Loucy (cell line): ENCODE data around the gene MSANTD4.

Source experiments
- H2AFZ ChIP-seq: fragments of 200-600 bp; sonication (generic); 2 replicates; pipeline ENCODE4 v1.6.0; 2016; ENCODE audit warnings: antibody characterized with exemption, mild to moderate bottlenecking, low read length, moderate library complexity
- H3F3A ChIP-seq: fragments of 200-600 bp; 2 replicates; pipeline ENCODE4 v1.6.0; 2016; ENCODE audit warnings: antibody characterized with exemption, low read depth, mild to moderate bottlenecking
- H3K27me3 ChIP-seq: fragments of 200-600 bp; sonication (generic); 2 replicates; pipeline ENCODE4 v1.6.1; 2014; ENCODE audit warnings: low read length, mild to moderate bottlenecking; ENCODE audit not compliant: insufficient read depth, poor library complexity, severe bottlenecking
- H3K36me3 ChIP-seq: fragments of 200-600 bp; sonication (generic); 2 replicates; pipeline ENCODE4 v1.6.1; 2016; ENCODE audit warnings: low read length; ENCODE audit not compliant: insufficient read depth
- H3K4me1 ChIP-seq: fragments of 200-600 bp; sonication (generic); 2 replicates; pipeline ENCODE4 v1.5.1; 2014; ENCODE audit warnings: low read length, mild to moderate bottlenecking; ENCODE audit not compliant: insufficient read depth, poor library complexity, severe bottlenecking
- H3K4me2 ChIP-seq: fragments of 200-600 bp; sonication (generic); 2 replicates; pipeline ENCODE4 v1.6.0; 2014; ENCODE audit warnings: antibody characterized with exemption, low read length, low read depth, mild to moderate bottlenecking; ENCODE audit not compliant: poor library complexity, severe bottlenecking
- H3K4me3 ChIP-seq: fragments of 200-600 bp; sonication (generic); 2 replicates; pipeline ENCODE4 v1.5.1; 2014; ENCODE audit warnings: low read length, mild to moderate bottlenecking, mixed read lengths; ENCODE audit not compliant: poor library complexity, severe bottlenecking
- H3K79me2 ChIP-seq: fragments of 200-600 bp; sonication (generic); 2 replicates; pipeline ENCODE4 v1.6.1; 2014; ENCODE audit warnings: low read length; ENCODE audit not compliant: insufficient read depth
- H3K9ac ChIP-seq: fragments of 200-600 bp; sonication (generic); 2 replicates; pipeline ENCODE4 v1.6.0; 2014; ENCODE audit warnings: mild to moderate bottlenecking, low read depth, low read length, moderate library complexity; ENCODE audit not compliant: poor library complexity, severe bottlenecking
- H3K9me2 ChIP-seq: fragments of 200-600 bp; sonication (generic); replicated peaks from 2 replicates; pipeline ENCODE4 v1.6.1; 2016; ENCODE audit warnings: low read depth, low read length, mixed read lengths
- H3K9me3 ChIP-seq: fragments of 200-600 bp; sonication (generic); 2 replicates; pipeline ENCODE4 v1.6.1; 2014; ENCODE audit warnings: mild to moderate bottlenecking, antibody characterized with exemption, low read length, low read depth; ENCODE audit not compliant: insufficient read depth
- H4K20me1 ChIP-seq: fragments of 200-600 bp; sonication (generic); 2 replicates; pipeline ENCODE4 v1.6.0; 2014; ENCODE audit warnings: antibody characterized with exemption, low read length, mild to moderate bottlenecking; ENCODE audit not compliant: insufficient read depth, poor library complexity, severe bottlenecking
- EZH2phosphoT487 ChIP-seq: fragments of 200-600 bp; IDR thresholded peaks from 2 replicates; pipeline ENCODE4 v1.6.1; 2018; ENCODE audit warnings: antibody characterized with exemption, mild to moderate bottlenecking, moderate library complexity, borderline replicate concordance
- TF ChIP-seq, protein P1 (sequence below): fragments of 200-600 bp; sonication (generic); conservative IDR thresholded peaks from 2 replicates; pipeline ENCODE4 v1.5.1; 2014; ENCODE audit warnings: mild to moderate bottlenecking, antibody characterized with exemption, low read length

The MSANTD4 gene

DNA sequence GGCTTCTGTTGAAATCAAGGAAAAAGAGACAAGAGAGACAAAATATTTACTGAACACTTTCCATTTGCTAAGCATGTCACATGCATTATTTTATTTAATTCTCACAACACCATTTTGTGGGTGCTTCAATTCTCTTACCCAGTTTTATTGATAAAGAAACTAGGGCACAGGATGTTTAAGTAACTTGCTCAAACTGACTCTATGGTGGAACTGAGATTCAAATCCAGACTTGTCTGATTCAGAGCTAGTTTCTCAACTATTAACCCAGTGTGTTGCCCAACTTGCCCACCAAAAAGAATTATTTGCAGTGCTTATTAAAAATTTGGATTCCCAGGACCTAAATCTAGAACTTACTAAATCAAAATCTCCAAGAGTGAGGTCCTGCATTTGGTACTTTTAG is 21.5 kb upstream of the MSANTD4 start:
- H3K36me3 ChIP-seq = no peaks in the 10 kb centered on the region
- no peaks in the 10 kb centered on the region for H3K4me1 ChIP-seq
- no peak overlapping the region for H3K9ac ChIP-seq
- TF ChIP-seq EZH2phosphoT487 = no peak
- TF ChIP-seq, protein P1, sequence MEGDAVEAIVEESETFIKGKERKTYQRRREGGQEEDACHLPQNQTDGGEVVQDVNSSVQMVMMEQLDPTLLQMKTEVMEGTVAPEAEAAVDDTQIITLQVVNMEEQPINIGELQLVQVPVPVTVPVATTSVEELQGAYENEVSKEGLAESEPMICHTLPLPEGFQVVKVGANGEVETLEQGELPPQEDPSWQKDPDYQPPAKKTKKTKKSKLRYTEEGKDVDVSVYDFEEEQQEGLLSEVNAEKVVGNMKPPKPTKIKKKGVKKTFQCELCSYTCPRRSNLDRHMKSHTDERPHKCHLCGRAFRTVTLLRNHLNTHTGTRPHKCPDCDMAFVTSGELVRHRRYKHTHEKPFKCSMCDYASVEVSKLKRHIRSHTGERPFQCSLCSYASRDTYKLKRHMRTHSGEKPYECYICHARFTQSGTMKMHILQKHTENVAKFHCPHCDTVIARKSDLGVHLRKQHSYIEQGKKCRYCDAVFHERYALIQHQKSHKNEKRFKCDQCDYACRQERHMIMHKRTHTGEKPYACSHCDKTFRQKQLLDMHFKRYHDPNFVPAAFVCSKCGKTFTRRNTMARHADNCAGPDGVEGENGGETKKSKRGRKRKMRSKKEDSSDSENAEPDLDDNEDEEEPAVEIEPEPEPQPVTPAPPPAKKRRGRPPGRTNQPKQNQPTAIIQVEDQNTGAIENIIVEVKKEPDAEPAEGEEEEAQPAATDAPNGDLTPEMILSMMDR = no peak
- H2AFZ ChIP-seq = no peak overlapping the region
- no peaks in the 10 kb centered on the region for H3K9me2 ChIP-seq
- no peaks in the 10 kb centered on the region for H3K27me3 ChIP-seq
- no peaks in the 10 kb centered on the region for H3F3A ChIP-seq
- H3K4me3 ChIP-seq = no peak overlapping the region
- H3K9me3 ChIP-seq = no peaks in the 10 kb centered on the region
- H3K4me2 ChIP-seq = no peak overlapping the region
- H3K79me2 ChIP-seq = no peaks in the 10 kb centered on the region
- H4K20me1 ChIP-seq = no peaks in the 10 kb centered on the region

DNA sequence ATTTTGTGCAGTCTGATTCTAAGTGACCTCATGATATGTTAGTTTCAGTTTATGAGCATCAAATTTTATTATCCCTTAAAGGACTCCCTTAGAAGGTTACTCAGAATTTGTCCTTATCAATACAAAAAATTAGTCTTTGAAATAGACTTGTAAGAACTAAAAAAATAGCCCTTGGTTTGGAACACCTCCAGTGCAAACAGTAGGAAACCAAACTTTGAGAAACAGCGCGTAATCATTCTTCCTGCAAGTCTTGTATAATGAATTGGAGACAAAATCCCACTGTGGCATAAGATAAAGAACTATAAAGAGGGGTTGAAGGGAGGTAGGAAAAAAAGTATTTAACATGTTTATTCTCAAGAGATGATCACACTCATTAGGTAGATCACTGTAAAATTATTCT is 10.8 kb upstream of the MSANTD4 start:
- no peaks in the 10 kb centered on the region for H3K9me3 ChIP-seq
- no peaks in the 10 kb centered on the region for H4K20me1 ChIP-seq
- no peaks in the 10 kb centered on the region for H3K9me2 ChIP-seq
- H3K4me1 ChIP-seq = no peaks in the 10 kb centered on the region
- H3K4me3 ChIP-seq = no peak overlapping the region
- no peaks in the 10 kb centered on the region for H3K36me3 ChIP-seq
- no peaks in the 10 kb centered on the region for H3F3A ChIP-seq
- peaks cover 35% of the 10 kb centered on the region for H3K27me3 ChIP-seq
- TF ChIP-seq EZH2phosphoT487 = no peak
- TF ChIP-seq, protein P1 = no peak
- H3K4me2 ChIP-seq = no peak overlapping the region
- no peak overlapping the region for H3K9ac ChIP-seq
- H3K79me2 ChIP-seq = no peaks in the 10 kb centered on the region
- no peak overlapping the region for H2AFZ ChIP-seq

DNA sequence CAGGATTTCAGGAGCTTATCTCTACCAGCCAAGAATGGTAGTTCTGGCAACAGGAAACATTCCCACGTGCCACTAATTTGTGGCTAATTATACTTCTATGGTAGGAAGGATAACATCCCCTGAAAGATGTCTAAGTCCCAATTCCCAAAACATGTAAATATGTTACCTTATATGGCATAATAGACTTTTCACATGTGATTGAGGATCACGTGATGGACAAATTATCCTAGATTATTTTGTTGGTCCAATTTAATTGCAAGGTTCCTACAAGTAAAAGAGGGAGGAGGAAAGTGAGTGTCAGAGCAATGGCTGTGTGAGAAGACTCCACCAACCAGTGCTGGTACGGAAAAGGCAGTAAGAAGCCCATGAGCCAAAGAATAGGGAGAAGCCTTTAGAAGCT is 9.9 kb upstream of the MSANTD4 start:
- H3K36me3 ChIP-seq = no peaks in the 10 kb centered on the region
- H3K4me2 ChIP-seq = no peak overlapping the region
- H3F3A ChIP-seq = no peaks in the 10 kb centered on the region
- TF ChIP-seq, protein P1 = no peak
- no peak for TF ChIP-seq EZH2phosphoT487
- peaks cover 39% of the 10 kb centered on the region for H3K27me3 ChIP-seq
- no peaks in the 10 kb centered on the region for H3K4me1 ChIP-seq
- H3K9me2 ChIP-seq = no peaks in the 10 kb centered on the region
- no peaks in the 10 kb centered on the region for H3K9me3 ChIP-seq
- H3K79me2 ChIP-seq = no peaks in the 10 kb centered on the region
- no peak overlapping the region for H3K9ac ChIP-seq
- H4K20me1 ChIP-seq = no peaks in the 10 kb centered on the region
- no peak overlapping the region for H3K4me3 ChIP-seq
- no peak overlapping the region for H2AFZ ChIP-seq
